Fibroblast of lung (primary cell): Measurements from ENCODE around the gene JPH3.

Source experiments
- EZH2 ChIP-seq: IDR thresholded peaks from 2 replicates; pipeline ENCODE4 v1.5.1; 2012; ENCODE audit warnings: low read length, control low read depth, mild to moderate bottlenecking; ENCODE audit errors: missing control alignments
- TF ChIP-seq, protein P1 (sequence below), 2 donors: IDR thresholded peaks in 1 of 2; conservative IDR thresholded peaks in 1 of 2; 1 replicate in 1 of 2; 2 replicates in 1 of 2; pipeline ENCODE4 v1.5.1; 2011 to 2012; ENCODE audit warnings: low read length in 2 of 2, control low read depth in 1 of 2, inconsistent platforms in 1 of 2, low read depth in 1 of 2, mild to moderate bottlenecking in 1 of 2

DNA sequence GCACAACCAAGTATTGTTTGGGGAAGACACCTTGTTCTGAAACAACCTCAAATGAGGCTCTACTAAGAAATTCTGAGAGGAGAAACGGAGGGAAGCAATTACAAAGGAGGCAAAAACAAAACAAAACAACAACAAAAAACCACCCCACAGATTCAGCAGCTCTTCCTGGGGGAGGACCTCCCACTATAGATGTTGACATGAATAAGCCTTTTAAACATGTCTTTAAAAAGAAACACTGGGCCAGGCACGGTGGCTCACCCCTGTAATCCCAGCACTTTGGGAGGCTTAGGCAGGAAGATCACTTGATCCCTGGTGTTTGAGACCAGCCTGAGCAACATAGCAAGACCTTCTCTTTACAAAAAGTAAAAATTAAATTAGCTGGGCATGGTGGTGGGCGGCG lies 22.6 kb upstream of the JPH3 start:
- TF ChIP-seq, protein P1, sequence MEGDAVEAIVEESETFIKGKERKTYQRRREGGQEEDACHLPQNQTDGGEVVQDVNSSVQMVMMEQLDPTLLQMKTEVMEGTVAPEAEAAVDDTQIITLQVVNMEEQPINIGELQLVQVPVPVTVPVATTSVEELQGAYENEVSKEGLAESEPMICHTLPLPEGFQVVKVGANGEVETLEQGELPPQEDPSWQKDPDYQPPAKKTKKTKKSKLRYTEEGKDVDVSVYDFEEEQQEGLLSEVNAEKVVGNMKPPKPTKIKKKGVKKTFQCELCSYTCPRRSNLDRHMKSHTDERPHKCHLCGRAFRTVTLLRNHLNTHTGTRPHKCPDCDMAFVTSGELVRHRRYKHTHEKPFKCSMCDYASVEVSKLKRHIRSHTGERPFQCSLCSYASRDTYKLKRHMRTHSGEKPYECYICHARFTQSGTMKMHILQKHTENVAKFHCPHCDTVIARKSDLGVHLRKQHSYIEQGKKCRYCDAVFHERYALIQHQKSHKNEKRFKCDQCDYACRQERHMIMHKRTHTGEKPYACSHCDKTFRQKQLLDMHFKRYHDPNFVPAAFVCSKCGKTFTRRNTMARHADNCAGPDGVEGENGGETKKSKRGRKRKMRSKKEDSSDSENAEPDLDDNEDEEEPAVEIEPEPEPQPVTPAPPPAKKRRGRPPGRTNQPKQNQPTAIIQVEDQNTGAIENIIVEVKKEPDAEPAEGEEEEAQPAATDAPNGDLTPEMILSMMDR (conservative IDR thresholded peaks at IDR 0.05 in 1 of 2, IDR thresholded peaks at IDR 0.05 in 1 of 2; ENCODE audit: low read depth in 1 of 2, low read length in 2 of 2) = no peak
- TF ChIP-seq EZH2 = no peak
